ENCODE measurements around the gene RNF157. TPM values are rescaled to one million over a fixed set of nuclear protein-coding genes. Genes with fewer than 3 reads are reported as not detected.

Gene RNF157
- total and polyA plus RNA-seq, 10 of the 15 experiments (the other 5 are each of a cell fraction or from before 2014, with no cell fraction given), result 1.4 to 15.9 (median 9.6) TPM

DNA sequence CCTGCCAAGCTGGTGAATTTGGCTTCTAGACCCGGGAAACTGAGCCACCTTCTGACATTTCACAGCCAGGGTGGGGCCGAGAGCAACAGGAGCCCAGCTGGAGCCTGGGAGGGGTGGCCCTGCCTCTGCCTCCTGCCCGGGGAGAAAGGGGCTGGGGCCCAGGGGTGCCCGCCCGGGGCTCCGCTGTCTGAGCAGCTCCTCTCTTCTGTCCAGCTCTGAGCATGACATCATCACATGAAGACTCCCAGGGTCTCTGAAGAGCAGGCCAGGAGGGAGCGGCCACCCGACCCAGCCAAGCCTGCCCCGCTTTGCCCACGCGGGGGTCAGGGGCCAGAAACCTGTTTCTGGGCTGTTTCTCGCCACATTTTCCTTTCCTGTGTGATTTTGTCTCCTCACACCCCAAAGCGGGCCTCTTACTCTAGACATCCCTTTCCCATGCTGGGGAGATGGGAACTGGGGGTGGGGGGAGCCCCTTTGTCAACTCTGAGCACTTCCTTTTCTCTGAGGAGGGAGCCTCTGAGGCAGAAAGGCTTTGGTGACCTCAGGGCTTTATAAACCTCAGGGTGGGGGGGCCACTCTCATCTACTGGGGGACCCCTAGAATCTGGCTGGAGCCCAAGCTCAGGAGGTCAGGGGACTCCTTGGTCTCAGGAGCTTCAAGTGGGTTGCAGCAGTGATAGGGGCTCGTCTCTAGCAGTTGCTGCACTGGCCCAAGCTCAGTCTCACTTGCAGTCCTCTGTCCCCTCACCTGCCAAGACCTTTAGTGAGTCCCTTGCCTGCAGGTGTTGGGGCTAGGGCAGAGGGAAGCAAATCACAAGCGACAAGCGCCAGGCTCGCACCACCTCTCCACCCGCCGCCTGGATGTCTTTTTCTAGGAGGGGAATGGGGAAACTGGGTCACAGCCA is 32.5 kb upstream of the RNF157 start (continued):
- TF ChIP-seq, protein P1, sequence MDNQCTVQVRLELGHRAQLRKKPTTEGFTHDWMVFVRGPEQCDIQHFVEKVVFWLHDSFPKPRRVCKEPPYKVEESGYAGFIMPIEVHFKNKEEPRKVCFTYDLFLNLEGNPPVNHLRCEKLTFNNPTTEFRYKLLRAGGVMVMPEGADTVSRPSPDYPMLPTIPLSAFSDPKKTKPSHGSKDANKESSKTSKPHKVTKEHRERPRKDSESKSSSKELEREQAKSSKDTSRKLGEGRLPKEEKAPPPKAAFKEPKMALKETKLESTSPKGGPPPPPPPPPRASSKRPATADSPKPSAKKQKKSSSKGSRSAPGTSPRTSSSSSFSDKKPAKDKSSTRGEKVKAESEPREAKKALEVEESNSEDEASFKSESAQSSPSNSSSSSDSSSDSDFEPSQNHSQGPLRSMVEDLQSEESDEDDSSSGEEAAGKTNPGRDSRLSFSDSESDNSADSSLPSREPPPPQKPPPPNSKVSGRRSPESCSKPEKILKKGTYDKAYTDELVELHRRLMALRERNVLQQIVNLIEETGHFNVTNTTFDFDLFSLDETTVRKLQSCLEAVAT (IDR thresholded peaks at IDR 0.05), result no peak
- peak; percentile 30 to 35; a peak in 1 of 4 replicates for TF ChIP-seq EP300 (IDR thresholded peaks at IDR 0.05; ENCODE audit: borderline replicate concordance in 1 of 2, control insufficient read depth in 1 of 2, low read depth in 2 of 2, low read length in 2 of 2)
- TF ChIP-seq POLR2AphosphoS2 (IDR thresholded peaks at IDR 0.05; ENCODE audit: low read depth, low read length), result no peak
- no peak for TF ChIP-seq RUNX3 (IDR thresholded peaks at IDR 0.05; ENCODE audit: low read length)
- TF ChIP-seq, protein P2, sequence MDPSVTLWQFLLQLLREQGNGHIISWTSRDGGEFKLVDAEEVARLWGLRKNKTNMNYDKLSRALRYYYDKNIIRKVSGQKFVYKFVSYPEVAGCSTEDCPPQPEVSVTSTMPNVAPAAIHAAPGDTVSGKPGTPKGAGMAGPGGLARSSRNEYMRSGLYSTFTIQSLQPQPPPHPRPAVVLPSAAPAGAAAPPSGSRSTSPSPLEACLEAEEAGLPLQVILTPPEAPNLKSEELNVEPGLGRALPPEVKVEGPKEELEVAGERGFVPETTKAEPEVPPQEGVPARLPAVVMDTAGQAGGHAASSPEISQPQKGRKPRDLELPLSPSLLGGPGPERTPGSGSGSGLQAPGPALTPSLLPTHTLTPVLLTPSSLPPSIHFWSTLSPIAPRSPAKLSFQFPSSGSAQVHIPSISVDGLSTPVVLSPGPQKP (IDR thresholded peaks at IDR 0.05; ENCODE audit: low read depth, low read length), result no peak
- TF ChIP-seq SREBF2 (IDR thresholded peaks at IDR 0.05; ENCODE audit: low read length), result no peak
- TF ChIP-seq NR2C2 (IDR thresholded peaks at IDR 0.05; ENCODE audit: borderline replicate concordance, control insufficient read depth, insufficient read length, low read depth), result no peak
- TF ChIP-seq MEF2A (IDR thresholded peaks at IDR 0.05; ENCODE audit: insufficient read depth, low read depth, low read length), result 0 out of 2 replicates have a peak, but pooled peaks have one; percentile 48
- no peak for TF ChIP-seq TARDBP (IDR thresholded peaks at IDR 0.05; ENCODE audit: borderline replicate concordance)
- no peak for TF ChIP-seq IRF4 (IDR thresholded peaks at IDR 0.05; ENCODE audit: low read depth, low read length)
- TF ChIP-seq TAF1 (IDR thresholded peaks at IDR 0.05; ENCODE audit: borderline replicate concordance, low read depth, low read length), result no peak
- TF ChIP-seq, protein P3, sequence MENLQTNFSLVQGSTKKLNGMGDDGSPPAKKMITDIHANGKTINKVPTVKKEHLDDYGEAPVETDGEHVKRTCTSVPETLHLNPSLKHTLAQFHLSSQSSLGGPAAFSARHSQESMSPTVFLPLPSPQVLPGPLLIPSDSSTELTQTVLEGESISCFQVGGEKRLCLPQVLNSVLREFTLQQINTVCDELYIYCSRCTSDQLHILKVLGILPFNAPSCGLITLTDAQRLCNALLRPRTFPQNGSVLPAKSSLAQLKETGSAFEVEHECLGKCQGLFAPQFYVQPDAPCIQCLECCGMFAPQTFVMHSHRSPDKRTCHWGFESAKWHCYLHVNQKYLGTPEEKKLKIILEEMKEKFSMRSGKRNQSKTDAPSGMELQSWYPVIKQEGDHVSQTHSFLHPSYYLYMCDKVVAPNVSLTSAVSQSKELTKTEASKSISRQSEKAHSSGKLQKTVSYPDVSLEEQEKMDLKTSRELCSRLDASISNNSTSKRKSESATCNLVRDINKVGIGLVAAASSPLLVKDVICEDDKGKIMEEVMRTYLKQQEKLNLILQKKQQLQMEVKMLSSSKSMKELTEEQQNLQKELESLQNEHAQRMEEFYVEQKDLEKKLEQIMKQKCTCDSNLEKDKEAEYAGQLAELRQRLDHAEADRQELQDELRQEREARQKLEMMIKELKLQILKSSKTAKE (IDR thresholded peaks at IDR 0.05; ENCODE audit: low read depth, poor library complexity, severe bottlenecking), result peak; percentile 29
- no peak for TF ChIP-seq EZH2 (IDR thresholded peaks at IDR 0.05; ENCODE audit: borderline replicate concordance, control insufficient read depth, low read depth, low read length)
- TF ChIP-seq, protein P4, sequence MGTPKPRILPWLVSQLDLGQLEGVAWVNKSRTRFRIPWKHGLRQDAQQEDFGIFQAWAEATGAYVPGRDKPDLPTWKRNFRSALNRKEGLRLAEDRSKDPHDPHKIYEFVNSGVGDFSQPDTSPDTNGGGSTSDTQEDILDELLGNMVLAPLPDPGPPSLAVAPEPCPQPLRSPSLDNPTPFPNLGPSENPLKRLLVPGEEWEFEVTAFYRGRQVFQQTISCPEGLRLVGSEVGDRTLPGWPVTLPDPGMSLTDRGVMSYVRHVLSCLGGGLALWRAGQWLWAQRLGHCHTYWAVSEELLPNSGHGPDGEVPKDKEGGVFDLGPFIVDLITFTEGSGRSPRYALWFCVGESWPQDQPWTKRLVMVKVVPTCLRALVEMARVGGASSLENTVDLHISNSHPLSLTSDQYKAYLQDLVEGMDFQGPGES (IDR thresholded peaks at IDR 0.05), result no peak
- TF ChIP-seq, protein P5, sequence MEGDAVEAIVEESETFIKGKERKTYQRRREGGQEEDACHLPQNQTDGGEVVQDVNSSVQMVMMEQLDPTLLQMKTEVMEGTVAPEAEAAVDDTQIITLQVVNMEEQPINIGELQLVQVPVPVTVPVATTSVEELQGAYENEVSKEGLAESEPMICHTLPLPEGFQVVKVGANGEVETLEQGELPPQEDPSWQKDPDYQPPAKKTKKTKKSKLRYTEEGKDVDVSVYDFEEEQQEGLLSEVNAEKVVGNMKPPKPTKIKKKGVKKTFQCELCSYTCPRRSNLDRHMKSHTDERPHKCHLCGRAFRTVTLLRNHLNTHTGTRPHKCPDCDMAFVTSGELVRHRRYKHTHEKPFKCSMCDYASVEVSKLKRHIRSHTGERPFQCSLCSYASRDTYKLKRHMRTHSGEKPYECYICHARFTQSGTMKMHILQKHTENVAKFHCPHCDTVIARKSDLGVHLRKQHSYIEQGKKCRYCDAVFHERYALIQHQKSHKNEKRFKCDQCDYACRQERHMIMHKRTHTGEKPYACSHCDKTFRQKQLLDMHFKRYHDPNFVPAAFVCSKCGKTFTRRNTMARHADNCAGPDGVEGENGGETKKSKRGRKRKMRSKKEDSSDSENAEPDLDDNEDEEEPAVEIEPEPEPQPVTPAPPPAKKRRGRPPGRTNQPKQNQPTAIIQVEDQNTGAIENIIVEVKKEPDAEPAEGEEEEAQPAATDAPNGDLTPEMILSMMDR (IDR thresholded peaks at IDR 0.05 in 2 of 3, conservative IDR thresholded peaks at IDR 0.05 in 1 of 3; ENCODE audit: control insufficient read depth in 2 of 3, extremely low read depth in 1 of 3, insufficient read depth in 1 of 3, low read depth in 3 of 3, low read length in 3 of 3), result no peak
- TF ChIP-seq STAT3 (IDR thresholded peaks at IDR 0.05; ENCODE audit: low read depth, low read length), result no peak
- 0 out of 2 replicates have a peak, but pooled peaks have one; percentile 17 for TF ChIP-seq RAD21 (IDR thresholded peaks at IDR 0.05; ENCODE audit: insufficient read depth, low read depth, low read length)
- no peak for TF ChIP-seq TCF7 (IDR thresholded peaks at IDR 0.05; ENCODE audit: borderline replicate concordance)
- 0 out of 2 replicates have a peak, but pooled peaks have one; percentile 10 for TF ChIP-seq BCL11A (IDR thresholded peaks at IDR 0.05; ENCODE audit: low read depth, low read length)
- no peak for TF ChIP-seq CBFB (IDR thresholded peaks at IDR 0.05; ENCODE audit: low read depth)
- TF ChIP-seq GABPA (IDR thresholded peaks at IDR 0.05; ENCODE audit: low read depth), result no peak

Data from GM12878 (cell line).